HG03571 (cell line): ENCODE measurements around the gene TARDBP.
A peak's percentile ranks its signal among the peaks of the same experiment; 100 is the strongest.
"Not testable (repeated sequence)": the region's sequence is repeated elsewhere in the genome, so short reads cannot be mapped to it uniquely, and the experiment has no call there.

Source experiments
- ATAC-seq: cut with Tn5 transposase; IDR thresholded peaks from one replicate; pipeline ENCODE4 v1.9.1; 2021; ENCODE audit not compliant: unreplicated experiment

Gene TARDBP

GRCh38 chr1:11059155-11059967, 46.9 kb downstream of the TARDBP start:
- peak; percentile 16 for ATAC-seq

GRCh38 chr1:11059968-11060830, 47.7 kb downstream of the TARDBP start, which contains the start of gene SRM:
TSS of gene SRM (minus strand) at chr1:11060018. CDS start at chr1:11059943, 75 bp downstream.
- peak; percentile 89 for ATAC-seq

- ATAC-seq, result no peak
Measured at GRCh38 chr1:11061652-11062365, 49.4 kb downstream of the TARDBP start.

GRCh38 chr1:11062965-11063401, 50.5 kb downstream of the TARDBP start:
- ATAC-seq, result peak; percentile 32

- ATAC-seq, result not testable (repeated sequence)
Measured at GRCh38 chr1:11063937-11064537, 51.6 kb downstream of the TARDBP start.

GRCh38 chr1:11064942-11065341, 52.5 kb downstream of the TARDBP start:
- no peak for ATAC-seq

GRCh38 chr1:11065796-11066195, 53.3 kb downstream of the TARDBP start:
- ATAC-seq, result no peak

GRCh38 chr1:11067716-11068599, 55.5 kb downstream of the TARDBP start:
- no peak for ATAC-seq

- no peak for ATAC-seq
Measured at GRCh38 chr1:11068600-11069473, 56.4 kb downstream of the TARDBP start.

GRCh38 chr1:11070876-11071275, 58.4 kb downstream of the TARDBP start:
- no peak for ATAC-seq

GRCh38 chr1:11071463-11072215, 59.2 kb downstream of the TARDBP start:
- ATAC-seq, result no peak

- no peak for ATAC-seq
Measured at GRCh38 chr1:11072216-11072917, 59.9 kb downstream of the TARDBP start.

GRCh38 chr1:11073398-11073797, 60.9 kb downstream of the TARDBP start:
- ATAC-seq, result not testable (repeated sequence)
